Liver (tissue), 3 donors: ENCODE results near the gene SPA17.

Experiments
- RXRA ChIP-seq, 2 donors: IDR thresholded peaks; 2 replicates each; pipeline ENCODE4 v1.6.1; 2017 to 2018; ENCODE audit warnings: antibody characterized with exemption in 2 of 2, mild to moderate bottlenecking in 1 of 2
- YY1 ChIP-seq: IDR thresholded peaks from 2 replicates; pipeline ENCODE4 v1.6.1; 2016; ENCODE audit warnings: antibody characterized with exemption, mild to moderate bottlenecking
- TF ChIP-seq, protein P1 (sequence below): fragments of 150-350 bp; IDR thresholded peaks from 2 replicates; pipeline ENCODE4 v1.5.1; 2017; ENCODE audit warnings: improper control_type of control experiment, low read depth, low read length; ENCODE audit not compliant: missing input control
- TF ChIP-seq, protein P2 (sequence below): IDR thresholded peaks from 2 replicates; pipeline ENCODE4 v1.6.1; 2016; ENCODE audit warnings: antibody characterized with exemption
- TF ChIP-seq, protein P3 (sequence below): IDR thresholded peaks from 2 replicates; pipeline ENCODE4 v1.6.1; 2016; ENCODE audit warnings: antibody characterized with exemption
- donor health status: healthy.
- donor health status: healthy.

DNA sequence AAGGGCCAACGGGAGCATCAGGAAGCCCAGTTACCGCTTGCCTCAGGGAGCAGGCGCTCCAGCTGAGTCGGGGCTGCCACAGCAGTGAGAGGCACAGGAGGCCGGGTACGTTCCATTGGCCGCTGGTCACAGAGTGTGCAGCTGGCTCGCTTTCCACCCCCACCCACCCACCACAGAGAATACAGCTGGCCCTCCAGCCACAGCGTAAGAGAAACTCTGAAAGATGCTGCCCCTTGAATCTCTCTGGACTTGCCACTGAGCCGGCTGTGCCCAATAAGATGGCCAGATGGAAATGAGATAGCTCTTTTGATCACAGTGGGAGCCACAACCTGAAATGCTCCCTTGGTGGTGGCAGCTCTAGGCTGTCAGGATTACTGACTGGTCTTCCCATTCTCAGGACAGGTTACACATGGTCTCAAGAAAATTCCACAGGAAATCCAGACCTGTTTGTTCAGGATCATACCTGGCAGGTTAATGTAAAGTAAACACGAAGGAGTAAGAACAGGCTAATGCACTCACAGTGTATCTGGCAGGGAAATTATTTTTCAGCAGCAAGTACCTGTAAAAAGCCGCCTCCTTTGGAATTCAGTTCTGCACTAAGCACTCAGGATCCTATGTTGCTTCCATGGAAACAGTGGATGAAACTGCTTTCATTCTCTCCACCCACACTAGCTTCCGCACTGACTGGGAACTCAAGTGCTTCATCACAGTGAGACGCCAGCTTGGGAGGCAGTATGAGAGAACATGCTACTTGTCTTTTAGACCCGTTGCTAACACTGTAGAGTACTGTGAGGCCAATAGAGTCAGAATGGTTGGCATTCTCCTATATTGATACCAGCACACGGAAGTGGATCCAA lies 16.7 kb upstream of the SPA17 start:
- TF ChIP-seq YY1 (no peak), RXRA (IDR thresholded peaks at IDR 0.05) (no peak)
- TF ChIP-seq, protein P1, sequence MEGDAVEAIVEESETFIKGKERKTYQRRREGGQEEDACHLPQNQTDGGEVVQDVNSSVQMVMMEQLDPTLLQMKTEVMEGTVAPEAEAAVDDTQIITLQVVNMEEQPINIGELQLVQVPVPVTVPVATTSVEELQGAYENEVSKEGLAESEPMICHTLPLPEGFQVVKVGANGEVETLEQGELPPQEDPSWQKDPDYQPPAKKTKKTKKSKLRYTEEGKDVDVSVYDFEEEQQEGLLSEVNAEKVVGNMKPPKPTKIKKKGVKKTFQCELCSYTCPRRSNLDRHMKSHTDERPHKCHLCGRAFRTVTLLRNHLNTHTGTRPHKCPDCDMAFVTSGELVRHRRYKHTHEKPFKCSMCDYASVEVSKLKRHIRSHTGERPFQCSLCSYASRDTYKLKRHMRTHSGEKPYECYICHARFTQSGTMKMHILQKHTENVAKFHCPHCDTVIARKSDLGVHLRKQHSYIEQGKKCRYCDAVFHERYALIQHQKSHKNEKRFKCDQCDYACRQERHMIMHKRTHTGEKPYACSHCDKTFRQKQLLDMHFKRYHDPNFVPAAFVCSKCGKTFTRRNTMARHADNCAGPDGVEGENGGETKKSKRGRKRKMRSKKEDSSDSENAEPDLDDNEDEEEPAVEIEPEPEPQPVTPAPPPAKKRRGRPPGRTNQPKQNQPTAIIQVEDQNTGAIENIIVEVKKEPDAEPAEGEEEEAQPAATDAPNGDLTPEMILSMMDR: no peak
- TF ChIP-seq, protein P2, sequence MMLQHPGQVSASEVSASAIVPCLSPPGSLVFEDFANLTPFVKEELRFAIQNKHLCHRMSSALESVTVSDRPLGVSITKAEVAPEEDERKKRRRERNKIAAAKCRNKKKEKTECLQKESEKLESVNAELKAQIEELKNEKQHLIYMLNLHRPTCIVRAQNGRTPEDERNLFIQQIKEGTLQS: no peak
- TF ChIP-seq, protein P3, sequence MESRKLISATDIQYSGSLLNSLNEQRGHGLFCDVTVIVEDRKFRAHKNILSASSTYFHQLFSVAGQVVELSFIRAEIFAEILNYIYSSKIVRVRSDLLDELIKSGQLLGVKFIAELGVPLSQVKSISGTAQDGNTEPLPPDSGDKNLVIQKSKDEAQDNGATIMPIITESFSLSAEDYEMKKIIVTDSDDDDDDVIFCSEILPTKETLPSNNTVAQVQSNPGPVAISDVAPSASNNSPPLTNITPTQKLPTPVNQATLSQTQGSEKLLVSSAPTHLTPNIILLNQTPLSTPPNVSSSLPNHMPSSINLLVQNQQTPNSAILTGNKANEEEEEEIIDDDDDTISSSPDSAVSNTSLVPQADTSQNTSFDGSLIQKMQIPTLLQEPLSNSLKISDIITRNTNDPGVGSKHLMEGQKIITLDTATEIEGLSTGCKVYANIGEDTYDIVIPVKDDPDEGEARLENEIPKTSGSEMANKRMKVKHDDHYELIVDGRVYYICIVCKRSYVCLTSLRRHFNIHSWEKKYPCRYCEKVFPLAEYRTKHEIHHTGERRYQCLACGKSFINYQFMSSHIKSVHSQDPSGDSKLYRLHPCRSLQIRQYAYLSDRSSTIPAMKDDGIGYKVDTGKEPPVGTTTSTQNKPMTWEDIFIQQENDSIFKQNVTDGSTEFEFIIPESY: no peak
